ENCODE results near the gene OLR1.

- no peak for TF ChIP-seq CTCF (conservative IDR thresholded peaks at IDR 0.05)
- TF ChIP-seq ZFX (IDR thresholded peaks at IDR 0.05): no peak
Measured at GRCh38 chr12:10142976-10143589, 28.8 kb downstream of the OLR1 start.
